Muscle layer of colon (tissue), 2 donors: ENCODE data around the gene XYLT2.

ENCODE experiments used
- H3K27ac ChIP-seq: one replicate; pipeline ENCODE4 v1.7.0; 2013; ENCODE audit warnings: low read depth, mild to moderate bottlenecking, low read length, moderate library complexity
- H3K27me3 ChIP-seq, 2 donors: one replicate each; pipeline ENCODE4 v1.7.0; 2013; ENCODE audit warnings: low read length in 2 of 2, mild to moderate bottlenecking in 2 of 2; ENCODE audit not compliant: insufficient read depth in 2 of 2, control insufficient read depth in 1 of 2
- H3K36me3 ChIP-seq: one replicate; pipeline ENCODE4 v1.7.0; 2013; ENCODE audit warnings: mild to moderate bottlenecking, low read length; ENCODE audit not compliant: insufficient read depth
- H3K4me1 ChIP-seq: one replicate; pipeline ENCODE4 v1.7.0; 2013; ENCODE audit warnings: mild to moderate bottlenecking, low read length; ENCODE audit not compliant: insufficient read depth
- H3K4me3 ChIP-seq, 2 donors: one replicate each; pipeline ENCODE4 v1.7.0; 2013; ENCODE audit warnings: low read length in 2 of 2, low read depth in 1 of 2, mild to moderate bottlenecking in 1 of 2, moderate library complexity in 1 of 2
- H3K9ac ChIP-seq: one replicate; pipeline ENCODE4 v1.7.0; 2013; ENCODE audit warnings: low read length
- H3K9me3 ChIP-seq: one replicate; pipeline ENCODE4 v1.7.0; 2013; ENCODE audit warnings: mild to moderate bottlenecking, low read length
- donor health status: abdominal sarcoma.
- donor health status: Adenocarcinoma of cecum.

XYLT2 gene

DNA sequence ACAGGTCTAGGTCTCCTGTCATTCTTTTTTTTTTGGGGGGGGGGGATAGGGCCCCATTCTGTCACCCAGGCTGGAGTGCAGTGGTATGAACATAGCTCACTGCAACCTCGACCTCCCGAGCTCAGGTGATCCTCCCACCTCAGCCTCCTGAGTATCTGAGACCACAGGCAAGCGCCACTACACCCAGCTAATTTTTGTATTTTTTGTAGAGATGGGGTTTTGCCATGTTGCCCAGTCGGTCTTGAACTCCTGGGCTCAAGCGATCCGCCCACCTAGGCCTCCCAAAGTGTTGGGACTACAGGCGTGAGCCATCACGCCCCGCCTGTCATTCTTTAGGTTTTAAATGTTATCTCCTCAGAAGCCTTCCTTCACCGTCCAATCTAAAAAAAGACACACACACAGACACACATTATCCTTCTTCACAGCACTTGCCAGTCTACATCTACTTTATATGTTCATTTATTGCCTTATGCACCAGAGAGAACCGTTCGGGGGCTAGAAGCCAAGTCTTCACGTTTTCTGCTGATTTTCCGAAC, 26.4 kb downstream of the XYLT2 start:
- peak overlapping the region; percentile 82 for H3K27ac ChIP-seq
- peaks cover 34% of the 10 kb centered on the region for H3K36me3 ChIP-seq
- peak overlapping the region; percentile 93 for H3K9ac ChIP-seq

GRCh38 chr17:50372758-50373556, 27.0 kb downstream of the XYLT2 start, which contains the start of the genes EME1 and MRPL27:
TSS of gene EME1 (plus strand) at chr17:50373229. CDS start at chr17:50375209, 1,980 bp downstream.
TSS of gene MRPL27 (minus strand) at chr17:50373184. CDS start at chr17:50373170, 14 bp downstream.
- Histone ChIP-seq H3K9me3 (no peaks in the 10 kb centered on the region), H3K9ac (peak within 1 kb of the TSS; percentile 93), H3K4me1 (peaks cover 14% of the 10 kb centered on the region)

More for the DNA sequence above, 26.4 kb downstream of the XYLT2 start:
- Histone ChIP-seq H3K4me1 (peaks cover 14% of the 10 kb centered on the region), H3K4me3 (peak overlapping the region; percentile 41 to 92), H3K27me3 (no peaks in the 10 kb centered on the region), H3K9me3 (no peaks in the 10 kb centered on the region)

DNA sequence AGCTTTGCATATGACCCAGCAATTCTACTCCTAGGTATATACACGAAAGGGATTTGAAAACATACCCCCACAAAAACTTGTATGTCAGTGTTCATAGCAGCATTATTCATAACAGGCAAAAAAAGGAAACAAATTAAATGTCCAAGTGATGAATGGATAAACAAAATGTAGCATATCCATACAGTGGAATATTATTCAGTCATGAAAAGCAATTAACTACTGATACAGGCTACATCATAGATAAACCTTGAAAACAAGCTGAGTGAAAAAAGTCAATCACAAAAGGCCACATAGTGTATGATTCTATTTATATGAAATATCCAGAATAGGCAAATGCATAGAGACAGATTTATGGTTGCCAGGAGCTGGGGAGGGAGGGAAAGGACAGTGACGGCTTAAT, 27.8 kb downstream of the XYLT2 start:
- H3K36me3 ChIP-seq: peaks cover 20% of the 10 kb centered on the region
- H3K27me3 ChIP-seq: no peaks in the 10 kb centered on the region
- no peak overlapping the region for H3K27ac ChIP-seq
- peaks cover 14% of the 10 kb centered on the region for H3K4me1 ChIP-seq
- no peak overlapping the region for H3K9ac ChIP-seq
- H3K4me3 ChIP-seq: no peak overlapping the region
- no peaks in the 10 kb centered on the region for H3K9me3 ChIP-seq

More at GRCh38 chr17:50372758-50373556, 27.0 kb downstream of the XYLT2 start, which contains the start of the genes EME1 and MRPL27:
- Histone ChIP-seq H3K4me3 (peak within 1 kb of the TSS; percentile 41 to 92), H3K36me3 (peaks cover 27% of the 10 kb centered on the region), H3K27me3 (no peaks in the 10 kb centered on the region), H3K27ac (peak within 1 kb of the TSS; percentile 82)

DNA sequence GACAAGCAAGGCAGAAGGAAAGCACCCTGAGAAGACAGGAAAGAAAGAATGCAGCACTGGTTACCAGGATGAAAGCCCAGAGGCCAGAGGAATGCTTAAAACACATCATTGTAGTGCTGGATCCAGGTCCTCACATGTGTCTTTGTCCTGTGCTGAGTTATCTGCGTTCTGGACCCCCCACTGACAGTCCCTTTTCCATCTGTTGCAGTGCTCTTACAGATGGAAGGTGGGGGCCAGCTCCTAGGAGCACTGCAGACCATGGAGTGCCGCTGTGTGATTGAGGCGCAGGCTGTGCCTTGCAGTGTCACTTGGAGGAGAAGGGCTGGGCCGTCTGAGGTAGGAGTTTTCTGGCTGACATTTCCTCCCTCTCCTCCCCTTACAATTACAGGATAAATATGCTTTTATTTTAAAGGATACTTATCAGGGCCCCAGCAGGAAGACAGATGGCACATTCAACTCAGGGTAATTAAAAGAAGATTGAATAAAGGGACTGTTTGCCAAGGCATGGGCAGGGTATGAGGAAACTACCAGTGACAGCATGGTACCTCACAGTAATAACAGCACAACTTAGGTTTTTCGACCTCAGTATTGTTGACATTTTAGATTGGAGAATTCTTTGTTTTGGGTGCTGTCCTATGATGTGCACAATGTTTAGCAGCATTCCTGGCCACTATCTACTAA, 30.1 kb downstream of the XYLT2 start:
- Histone ChIP-seq H3K4me1 (peaks cover 13% of the 10 kb centered on the region), H3K27ac (no peak overlapping the region), H3K9ac (no peak overlapping the region), H3K9me3 (no peaks in the 10 kb centered on the region), H3K4me3 (no peak overlapping the region), H3K36me3 (peaks cover 2% of the 10 kb centered on the region), H3K27me3 (no peaks in the 10 kb centered on the region)

DNA sequence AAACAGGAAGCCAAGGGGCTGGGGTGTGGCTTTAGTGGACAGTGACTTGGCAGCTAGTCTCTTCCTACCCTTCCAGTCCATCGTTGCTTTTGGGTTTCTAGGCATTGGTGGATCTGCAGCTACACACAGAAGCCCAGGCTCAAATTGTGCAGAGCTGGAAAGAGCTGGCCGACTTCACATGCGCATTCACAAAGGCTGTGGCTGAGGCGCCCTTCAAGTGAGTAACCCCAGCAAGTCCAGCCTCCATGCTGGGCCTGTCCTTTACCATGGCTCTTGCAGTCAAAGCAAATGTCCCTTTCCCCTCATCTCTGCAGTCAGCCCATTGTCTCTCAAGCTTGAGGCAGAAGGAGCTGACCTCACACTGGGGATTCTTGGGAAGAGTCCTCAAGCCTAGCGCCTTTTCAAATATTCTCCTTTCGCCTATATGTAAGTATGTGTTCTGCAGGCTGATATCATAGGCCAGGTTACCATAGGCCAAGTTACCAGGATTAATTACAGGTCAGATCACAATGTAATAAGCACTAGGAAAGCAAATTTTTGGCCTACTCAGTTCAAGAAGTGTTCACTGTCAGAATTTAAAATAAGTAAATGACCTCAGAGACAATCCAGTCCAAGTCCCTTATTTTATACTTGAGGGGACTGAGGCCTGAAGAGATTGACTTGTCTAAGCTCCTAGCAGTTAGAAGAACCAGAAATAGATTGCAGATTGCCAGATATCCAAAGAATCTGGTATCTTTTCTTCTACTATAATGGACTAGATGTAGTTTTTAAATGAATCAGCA, 33.6 kb downstream of the XYLT2 start:
- no peak overlapping the region for H3K4me3 ChIP-seq
- peaks cover 37% of the 10 kb centered on the region for H3K36me3 ChIP-seq
- no peak overlapping the region for H3K27ac ChIP-seq
- H3K9me3 ChIP-seq: no peaks in the 10 kb centered on the region
- H3K27me3 ChIP-seq: no peaks in the 10 kb centered on the region
- H3K9ac ChIP-seq: no peak overlapping the region
- no peaks in the 10 kb centered on the region for H3K4me1 ChIP-seq

DNA sequence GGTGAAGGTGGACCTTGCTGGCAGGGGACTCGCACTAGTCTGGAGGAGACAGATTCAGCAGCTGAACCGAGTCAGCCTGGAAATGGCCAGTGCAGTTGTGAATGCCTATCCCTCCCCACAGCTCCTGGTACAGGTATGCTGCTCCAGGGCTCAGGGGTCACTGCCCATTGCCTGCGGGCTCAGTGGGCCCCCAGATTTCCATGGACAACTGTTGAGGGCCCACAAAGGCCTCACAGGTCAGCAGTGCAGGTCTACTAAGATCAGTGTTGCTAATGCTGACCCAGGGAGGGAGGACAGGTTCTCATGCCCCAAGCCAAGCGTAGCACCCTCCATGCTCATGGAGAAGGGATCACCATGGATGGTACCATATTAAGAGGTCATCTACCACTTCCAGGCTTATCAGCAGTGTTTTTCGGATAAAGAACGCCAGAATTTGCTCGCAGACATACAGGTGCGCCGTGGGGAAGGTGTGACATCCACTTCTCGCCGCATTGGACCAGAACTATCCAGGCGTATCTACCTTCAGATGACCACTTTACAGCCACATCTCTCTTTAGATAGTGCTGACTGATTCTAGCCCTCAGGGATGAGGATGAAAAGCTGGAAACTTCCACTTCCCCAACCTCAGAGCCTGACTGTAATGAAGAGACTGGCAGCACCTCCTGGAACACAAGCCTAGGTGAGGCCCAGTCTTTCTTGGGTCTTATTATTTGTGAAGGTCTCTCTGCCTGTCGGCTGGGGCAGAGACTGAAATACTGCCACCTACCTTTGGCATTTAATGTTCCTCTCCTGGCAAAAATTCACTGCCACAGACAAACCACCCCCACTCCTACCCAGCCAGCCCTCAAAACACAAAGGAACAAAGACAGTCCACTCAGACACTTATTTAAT, 34.7 kb downstream of the XYLT2 start:
- Histone ChIP-seq H3K4me3 (no peak overlapping the region), H3K9ac (no peak overlapping the region), H3K27ac (no peak overlapping the region), H3K36me3 (peaks cover 48% of the 10 kb centered on the region), H3K4me1 (no peaks in the 10 kb centered on the region), H3K9me3 (no peaks in the 10 kb centered on the region), H3K27me3 (no peaks in the 10 kb centered on the region)

GRCh38 chr17:50381260-50381815, 35.4 kb downstream of the XYLT2 start:
- H3K9me3 ChIP-seq: no peaks in the 10 kb centered on the region
- H3K27ac ChIP-seq: no peak overlapping the region
- no peaks in the 10 kb centered on the region for H3K4me1 ChIP-seq
- no peak overlapping the region for H3K4me3 ChIP-seq
- peaks cover 55% of the 10 kb centered on the region for H3K36me3 ChIP-seq
- H3K9ac ChIP-seq: no peak overlapping the region
- no peaks in the 10 kb centered on the region for H3K27me3 ChIP-seq

DNA sequence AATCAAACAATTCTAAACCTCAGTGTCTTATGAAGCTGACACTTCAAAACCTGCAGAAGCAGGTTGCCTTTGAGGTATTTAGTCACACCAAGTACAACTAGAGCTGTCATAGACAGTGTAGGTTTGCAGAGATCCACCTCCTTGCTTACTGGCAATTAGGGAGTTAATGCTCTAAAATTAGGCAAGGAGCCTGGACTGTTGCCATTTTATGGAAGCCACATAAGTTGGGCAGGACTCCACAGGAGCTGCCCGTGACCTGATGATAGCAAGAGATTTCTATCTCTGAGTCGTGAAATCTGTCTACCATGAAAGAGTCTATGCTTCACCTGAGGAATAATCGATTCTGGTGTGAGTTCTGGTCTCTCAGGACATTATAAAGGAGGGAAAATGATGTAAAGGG, 36.0 kb downstream of the XYLT2 start:
- H3K36me3 ChIP-seq: peaks cover 61% of the 10 kb centered on the region

GRCh38 chr17:50382931-50383330, 37.0 kb downstream of the XYLT2 start:
- Histone ChIP-seq H3K36me3 (peaks cover 71% of the 10 kb centered on the region), H3K27me3 (no peaks in the 10 kb centered on the region), H3K4me3 (no peak overlapping the region), H3K9ac (no peak overlapping the region), H3K9me3 (no peaks in the 10 kb centered on the region), H3K4me1 (no peaks in the 10 kb centered on the region), H3K27ac (no peak overlapping the region)

More for the DNA sequence above, 36.0 kb downstream of the XYLT2 start:
- Histone ChIP-seq H3K27ac (no peak overlapping the region), H3K9ac (no peak overlapping the region), H3K4me3 (no peak overlapping the region), H3K9me3 (no peaks in the 10 kb centered on the region), H3K4me1 (no peaks in the 10 kb centered on the region), H3K27me3 (no peaks in the 10 kb centered on the region)

GRCh38 chr17:50386510-50386909, 40.6 kb downstream of the XYLT2 start:
- Histone ChIP-seq H3K4me3 (no peak overlapping the region), H3K27me3 (no peaks in the 10 kb centered on the region), H3K27ac (no peak overlapping the region), H3K36me3 (peaks cover 92% of the 10 kb centered on the region), H3K9ac (no peak overlapping the region), H3K4me1 (no peaks in the 10 kb centered on the region), H3K9me3 (no peaks in the 10 kb centered on the region)
